Choroid plexus epithelial cell (primary cell): ENCODE results near the gene MMD.

ENCODE experiments used
- DNase-seq: peaks from one replicate; pipeline ENCODE4 v3.0.0-alpha.2; 2010; ENCODE audit warnings: low read depth
- H3K4me3 ChIP-seq: 2 replicates; pipeline ENCODE4 v1.5.1; 2011; ENCODE audit warnings: low read depth, mild to moderate bottlenecking, control low read depth, low read length, moderate library complexity
- CTCF ChIP-seq: conservative IDR thresholded peaks from 2 replicates; pipeline ENCODE4 v1.5.1; 2011; ENCODE audit warnings: low read depth, mild to moderate bottlenecking, control low read depth, inconsistent platforms, low read length, moderate library complexity

The MMD gene

GRCh38 chr17:55351226-55351625, 70.4 kb downstream of the MMD start:
- H3K4me3 ChIP-seq = no peak overlapping the region
- no peak for TF ChIP-seq CTCF
- no peak for DNase-seq

GRCh38 chr17:55350825-55351205, 70.8 kb downstream of the MMD start:
- no peak overlapping the region for H3K4me3 ChIP-seq
- no peak for TF ChIP-seq CTCF
- no peak for DNase-seq

- no peak overlapping the region for H3K4me3 ChIP-seq
- DNase-seq = peak; percentile 74
- peak; percentile 91 for TF ChIP-seq CTCF
These were observed 72.8 kb downstream of the MMD start for GRCh38 chr17:55348749-55349354.

- no peak overlapping the region for H3K4me3 ChIP-seq
- no peak for TF ChIP-seq CTCF
- no peak for DNase-seq
These were observed 74.3 kb downstream of the MMD start for GRCh38 chr17:55347341-55347740.

- DNase-seq = no peak
- no peak overlapping the region for H3K4me3 ChIP-seq
- no peak for TF ChIP-seq CTCF
These were observed 75.0 kb downstream of the MMD start for GRCh38 chr17:55346658-55347057.

- TF ChIP-seq CTCF = no peak
- no peak overlapping the region for H3K4me3 ChIP-seq
- DNase-seq = no peak
These were observed 76.5 kb downstream of the MMD start for GRCh38 chr17:55345132-55345531.

- no peak for DNase-seq
- no peak for TF ChIP-seq CTCF
- H3K4me3 ChIP-seq = no peak overlapping the region
These were observed 77.1 kb downstream of the MMD start for GRCh38 chr17:55344514-55344997.
